Measurements from ENCODE around the gene OPN1MW3. TPM values are rescaled to one million over a fixed set of nuclear protein-coding genes. Genes with fewer than 3 reads are reported as not detected.
"Not testable (repeated sequence)": the region's sequence is repeated elsewhere in the genome, so short reads cannot be mapped to it uniquely, and the experiment has no call there.

OPN1MW3 gene
- total RNA-seq, 2 donors from 2014 or later = not detected

DNA sequence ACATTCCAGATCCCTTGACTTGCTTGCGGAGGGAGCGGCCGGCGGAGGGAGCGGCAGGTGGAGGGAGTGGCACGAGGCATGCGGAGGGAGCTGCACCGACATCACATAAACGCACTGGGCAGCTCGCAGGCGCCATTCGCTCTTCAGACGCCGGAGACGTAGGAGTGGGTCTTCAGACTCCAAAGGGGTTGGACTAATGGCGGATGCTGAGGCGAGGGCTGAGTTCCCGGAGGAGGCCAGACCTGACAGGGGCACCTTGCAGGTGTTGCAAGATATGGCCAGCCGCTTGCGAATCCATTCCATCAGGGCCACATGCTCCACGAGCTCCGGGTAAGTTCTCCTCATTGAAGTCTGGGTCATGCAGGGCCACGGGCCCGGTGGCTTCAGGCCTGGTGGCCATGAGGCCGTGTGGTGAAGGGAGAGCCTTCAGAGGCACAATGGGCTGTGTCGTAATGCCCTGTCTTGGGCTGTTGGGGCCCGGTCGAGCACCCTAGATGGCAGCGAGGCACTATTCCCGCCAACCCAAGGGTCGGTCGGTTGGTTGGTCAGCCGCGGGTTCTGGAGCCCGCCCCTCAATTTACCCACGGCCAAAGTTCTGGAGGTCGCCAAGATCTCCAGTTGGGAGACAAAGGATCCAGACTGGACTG is 38.4 kb downstream of the OPN1MW3 start, which contains the start of gene TKTL1:
TSS of gene TKTL1 (plus strand) at position 132 of the 647 bp plus-strand sequence. CDS start at position 197, 65 bp downstream.
- no peaks in the 10 kb centered on the region for H3K9me3 ChIP-seq
- H3K27ac ChIP-seq = no peak within 1 kb of the TSS
- TF ChIP-seq POLR2AphosphoS5 (IDR thresholded peaks at IDR 0.05) = no peak
- no peak for TF ChIP-seq POLR2A (IDR thresholded peaks at IDR 0.05)
- TF ChIP-seq, protein P1, sequence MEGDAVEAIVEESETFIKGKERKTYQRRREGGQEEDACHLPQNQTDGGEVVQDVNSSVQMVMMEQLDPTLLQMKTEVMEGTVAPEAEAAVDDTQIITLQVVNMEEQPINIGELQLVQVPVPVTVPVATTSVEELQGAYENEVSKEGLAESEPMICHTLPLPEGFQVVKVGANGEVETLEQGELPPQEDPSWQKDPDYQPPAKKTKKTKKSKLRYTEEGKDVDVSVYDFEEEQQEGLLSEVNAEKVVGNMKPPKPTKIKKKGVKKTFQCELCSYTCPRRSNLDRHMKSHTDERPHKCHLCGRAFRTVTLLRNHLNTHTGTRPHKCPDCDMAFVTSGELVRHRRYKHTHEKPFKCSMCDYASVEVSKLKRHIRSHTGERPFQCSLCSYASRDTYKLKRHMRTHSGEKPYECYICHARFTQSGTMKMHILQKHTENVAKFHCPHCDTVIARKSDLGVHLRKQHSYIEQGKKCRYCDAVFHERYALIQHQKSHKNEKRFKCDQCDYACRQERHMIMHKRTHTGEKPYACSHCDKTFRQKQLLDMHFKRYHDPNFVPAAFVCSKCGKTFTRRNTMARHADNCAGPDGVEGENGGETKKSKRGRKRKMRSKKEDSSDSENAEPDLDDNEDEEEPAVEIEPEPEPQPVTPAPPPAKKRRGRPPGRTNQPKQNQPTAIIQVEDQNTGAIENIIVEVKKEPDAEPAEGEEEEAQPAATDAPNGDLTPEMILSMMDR (IDR thresholded peaks at IDR 0.05) = no peak
- no peaks in the 10 kb centered on the region for H3K27me3 ChIP-seq (replicated peaks; ENCODE audit: insufficient read depth)
- H3K4me1 ChIP-seq (replicated peaks) = no peaks in the 10 kb centered on the region
- intact Hi-C loops (cut with DNase I) = no loop called here
- no peak for DNase-seq (ENCODE audit: low spot score)
- H3K36me3 ChIP-seq = no peaks in the 10 kb centered on the region
- H3K4me3 ChIP-seq = no peak within 1 kb of the TSS
- 99% methylated on average over 33 of the region's 37 CpGs for WGBS

DNA sequence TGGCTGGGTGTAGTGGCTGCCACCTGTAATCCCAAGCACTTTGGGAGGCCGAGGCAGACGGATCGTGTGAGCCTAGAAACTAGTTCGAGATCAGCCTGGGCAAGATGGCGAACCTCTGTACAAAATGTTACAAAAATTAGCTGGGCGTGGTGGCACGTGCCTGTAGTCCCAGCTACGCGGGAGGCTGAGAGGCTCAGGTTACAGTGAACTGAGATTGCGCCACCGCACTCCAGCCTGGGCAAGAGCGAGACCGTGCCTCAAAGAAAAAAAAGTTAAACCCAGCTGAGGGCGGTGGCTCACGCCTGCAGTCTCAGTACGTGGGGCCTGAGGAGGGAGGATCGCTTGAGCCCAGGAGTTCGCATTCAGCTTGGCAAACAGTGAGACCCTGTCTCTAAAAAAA is 39.3 kb downstream of the OPN1MW3 start:
- intact Hi-C loops (cut with DNase I) = no loop called here
- TF ChIP-seq, protein P1 (IDR thresholded peaks at IDR 0.05) = no peak
- Histone ChIP-seq H3K27me3 (replicated peaks; ENCODE audit: insufficient read depth) (no peaks in the 10 kb centered on the region), H3K4me3 (no peak overlapping the region), H3K4me1 (replicated peaks) (no peaks in the 10 kb centered on the region), H3K36me3 (no peaks in the 10 kb centered on the region), H3K9me3 (no peaks in the 10 kb centered on the region), H3K27ac (no peak overlapping the region)
- 87% methylated on average over 16 of the region's 18 CpGs for WGBS
- no peak for DNase-seq (ENCODE audit: low spot score)

DNA sequence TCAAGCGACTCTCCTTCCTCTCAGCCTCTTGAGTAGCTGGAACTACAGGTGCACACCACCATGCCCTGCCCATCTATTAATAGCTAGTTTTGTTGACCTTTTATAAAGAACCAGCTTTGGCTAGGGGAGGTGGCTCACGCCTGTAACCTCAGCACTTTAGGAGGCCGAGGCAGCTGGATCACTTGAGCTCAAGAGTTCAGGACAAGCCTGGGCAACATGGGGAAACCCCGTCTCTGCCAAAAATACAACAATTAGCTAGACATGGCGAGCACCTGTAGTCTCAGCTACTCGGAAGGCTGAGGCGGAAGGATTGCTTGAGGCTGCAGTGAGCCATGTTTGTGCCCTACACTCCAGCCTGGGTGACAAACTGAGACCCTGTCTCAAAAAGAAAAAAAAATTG is 40.9 kb downstream of the OPN1MW3 start:
- no peak overlapping the region for H3K4me3 ChIP-seq
- intact Hi-C loops (cut with DNase I) = no loop called here
- H3K27ac ChIP-seq = no peak overlapping the region
- WGBS = 82% methylated on average over 7 of the region's 7 CpGs
- no peak for DNase-seq (ENCODE audit: low spot score)
- no peaks in the 10 kb centered on the region for H3K9me3 ChIP-seq
- H3K27me3 ChIP-seq (replicated peaks; ENCODE audit: insufficient read depth) = no peaks in the 10 kb centered on the region
- H3K36me3 ChIP-seq = no peaks in the 10 kb centered on the region
- no peak for TF ChIP-seq POLR2AphosphoS5 (IDR thresholded peaks at IDR 0.05)
- no peak for TF ChIP-seq POLR2A (IDR thresholded peaks at IDR 0.05)
- TF ChIP-seq, protein P1 (IDR thresholded peaks at IDR 0.05) = no peak
- H3K4me1 ChIP-seq (replicated peaks) = no peaks in the 10 kb centered on the region

DNA sequence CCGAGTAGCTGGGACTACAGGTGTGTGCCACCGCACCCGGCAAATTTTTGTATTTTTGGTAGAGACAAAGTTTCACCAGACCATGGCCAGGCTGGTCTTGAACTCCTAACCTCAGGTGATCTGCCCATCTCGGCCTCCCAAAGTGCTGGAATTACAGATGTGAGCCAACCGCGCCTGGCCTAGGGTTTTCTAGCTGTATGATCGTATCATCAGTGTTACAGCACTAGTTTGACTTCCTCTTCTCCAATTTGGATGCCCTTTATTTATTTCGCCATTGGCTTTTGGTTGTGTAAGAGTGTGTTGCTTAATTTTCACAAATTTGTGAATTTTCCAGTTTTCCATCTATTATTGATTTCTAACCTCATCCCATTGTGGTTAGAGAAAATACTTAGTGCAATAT is 43.4 kb downstream of the OPN1MW3 start:
- no peak for DNase-seq (ENCODE audit: low spot score)
- H3K9me3 ChIP-seq = no peaks in the 10 kb centered on the region
- H3K27me3 ChIP-seq (replicated peaks; ENCODE audit: insufficient read depth) = no peaks in the 10 kb centered on the region
- H3K4me3 ChIP-seq = no peak overlapping the region
- 97% methylated on average over 8 of the region's 8 CpGs for WGBS
- H3K27ac ChIP-seq = no peak overlapping the region
- TF ChIP-seq POLR2A (IDR thresholded peaks at IDR 0.05) (no peak), POLR2AphosphoS5 (IDR thresholded peaks at IDR 0.05) (no peak)
- TF ChIP-seq, protein P1 (IDR thresholded peaks at IDR 0.05) = no peak
- intact Hi-C loops (cut with DNase I) = no loop called here
- H3K4me1 ChIP-seq (replicated peaks) = no peaks in the 10 kb centered on the region
- no peaks in the 10 kb centered on the region for H3K36me3 ChIP-seq

DNA sequence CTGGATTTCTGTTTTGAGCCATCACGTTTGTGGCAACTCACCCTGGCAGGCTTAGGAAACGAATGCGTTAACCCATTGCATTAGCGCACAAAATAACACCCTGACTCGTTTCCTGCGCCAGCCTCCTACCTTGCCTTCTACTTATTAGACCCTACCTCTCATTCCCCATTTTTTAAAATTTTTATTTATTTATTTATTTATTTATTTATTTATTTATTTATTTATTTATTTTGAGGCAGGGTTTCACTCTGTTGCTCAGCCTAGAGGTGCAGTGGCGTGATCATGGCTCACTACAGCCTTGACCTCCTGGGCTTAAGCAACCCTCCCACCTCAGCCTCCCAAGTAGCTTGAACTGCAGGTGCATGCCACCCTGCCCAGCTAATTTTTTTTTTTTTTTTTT is 45.6 kb downstream of the OPN1MW3 start:
- intact Hi-C loops (cut with DNase I); H3K27me3 ChIP-seq (replicated peaks; ENCODE audit: insufficient read depth); H3K27ac ChIP-seq; DNase-seq (ENCODE audit: low spot score); H3K4me3 ChIP-seq; H3K36me3 ChIP-seq; H3K9me3 ChIP-seq; H3K4me1 ChIP-seq (replicated peaks): not testable (repeated sequence)
- WGBS = 89% methylated on average over 7 of the region's 7 CpGs

Data from prostate gland (tissue), 2 donors.